GM23338 (cell line): Measurements from ENCODE around the gene ZNF438. TPM values are rescaled to one million over a fixed set of nuclear protein-coding genes. Genes with fewer than 3 reads are reported as not detected.

Experiments
- CREB1 ChIP-seq: fragments of 250-450 bp; sonication (Bioruptor Pico); IDR thresholded peaks from 2 replicates; pipeline ENCODE4 v1.5.0; 2020; ENCODE audit warnings: low read depth, mild to moderate bottlenecking, moderate library complexity
- EZH2 ChIP-seq: fragments of 200-600 bp; sonication (generic); IDR thresholded peaks from one replicate; pipeline ENCODE4 v1.8.0; 2017; ENCODE audit warnings: antibody characterized with exemption, mild to moderate bottlenecking, low read depth; ENCODE audit not compliant: unreplicated experiment
- EZH2phosphoT487 ChIP-seq: fragments of 200-600 bp; sonication (generic); IDR thresholded peaks from one replicate; pipeline ENCODE4 v1.8.1; 2018; ENCODE audit warnings: antibody characterized with exemption; ENCODE audit not compliant: unreplicated experiment
- JUNB ChIP-seq: IDR thresholded peaks from one replicate; pipeline ENCODE4 v1.6.1; 2016; ENCODE audit warnings: antibody characterized with exemption; ENCODE audit not compliant: unreplicated experiment
- STAT1 ChIP-seq: IDR thresholded peaks from one replicate; pipeline ENCODE4 v1.6.1; 2016; ENCODE audit warnings: antibody characterized with exemption; ENCODE audit not compliant: unreplicated experiment
- ZNF114 ChIP-seq: fragments of 250-450 bp; sonication (Bioruptor Pico); IDR thresholded peaks from 2 replicates; pipeline ENCODE4 v1.5.0; 2020; ENCODE audit warnings: mild to moderate bottlenecking, moderate library complexity
- ZNF331 ChIP-seq: fragments of 250-450 bp; sonication (Bioruptor Pico); IDR thresholded peaks from 2 replicates; pipeline ENCODE4 v1.5.0; 2020; ENCODE audit warnings: low read depth, mild to moderate bottlenecking, moderate library complexity
- polyA plus RNA-seq: library from polyadenylated mRNA; unstranded; fragments of >200 nt; fragmentation: Nextera tagmentation; extraction: Ambion mirVana; gene quantifications from 2 replicates; pipeline ENCODE4 v1.2.1, GENCODE V29; 2016
- total RNA-seq: library from RNA; depleted of rRNA; stranded (reverse); fragments of >200 nt; shearing (Covaris generic); gene quantifications from 2 replicates; pipeline ENCODE4 v1.2.3, GENCODE V29; 2014
- TF ChIP-seq, protein P1 (sequence below): fragments of 250-450 bp; sonication (Bioruptor Pico); IDR thresholded peaks from 2 replicates; pipeline ENCODE4 v1.5.0; 2020; ENCODE audit warnings: mild to moderate bottlenecking, moderate library complexity
- TF ChIP-seq, protein P2 (sequence below): IDR thresholded peaks from 2 replicates; pipeline ENCODE4 v1.6.1; 2016; ENCODE audit warnings: antibody characterized with exemption
- TF ChIP-seq, protein P3 (sequence below), 2 experiments: fragments of 200-600 bp in 1 of 2; sonication (generic) in 1 of 2; conservative IDR thresholded peaks; 2 replicates each; pipeline versions ENCODE4 v1.5.1 to v1.6.1; 2016 to 2017; ENCODE audit warnings: antibody characterized with exemption in 2 of 2, low read depth in 2 of 2, mild to moderate bottlenecking in 2 of 2, moderate library complexity in 1 of 2

The ZNF438 gene
- total and polyA plus RNA-seq, 2 experiments from 2014 or later, result 0.91 to 0.94 TPM

DNA sequence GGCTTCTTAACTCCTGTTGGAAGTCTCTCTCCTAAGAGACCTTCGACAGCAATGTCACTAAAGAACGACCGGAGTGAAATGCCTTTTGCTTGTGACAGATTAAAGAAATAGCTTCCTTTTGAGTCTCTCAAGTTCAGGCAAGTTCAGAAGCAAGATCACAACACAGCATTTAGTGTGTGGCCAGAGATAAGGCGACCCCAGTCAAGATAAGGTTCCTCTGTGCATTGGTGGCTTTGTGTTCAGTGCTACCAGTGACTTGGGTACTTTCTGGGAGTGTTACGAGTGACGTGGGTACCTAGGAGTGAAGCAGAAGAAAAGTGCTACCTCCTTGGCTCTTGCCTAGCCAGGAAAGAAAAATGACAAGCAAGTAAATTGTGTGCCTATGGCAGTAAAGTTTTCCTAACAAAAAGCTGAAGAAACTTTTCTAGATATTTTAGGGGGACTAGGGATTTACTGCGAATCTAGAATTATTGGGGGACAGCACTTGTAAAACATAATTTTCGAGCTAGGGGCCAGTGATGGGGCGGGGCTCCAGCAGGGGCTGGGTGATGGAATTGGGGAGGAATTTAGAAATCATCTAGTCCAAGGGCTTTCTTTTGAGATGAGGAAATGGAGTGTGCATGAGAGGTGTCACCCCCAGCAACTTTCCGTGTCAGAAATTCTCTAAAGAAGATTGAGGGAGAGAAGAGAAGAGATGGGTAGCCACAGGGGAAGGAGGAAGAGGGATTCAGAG is 210.2 kb downstream of the ZNF438 start (continued):
- TF ChIP-seq, protein P1, sequence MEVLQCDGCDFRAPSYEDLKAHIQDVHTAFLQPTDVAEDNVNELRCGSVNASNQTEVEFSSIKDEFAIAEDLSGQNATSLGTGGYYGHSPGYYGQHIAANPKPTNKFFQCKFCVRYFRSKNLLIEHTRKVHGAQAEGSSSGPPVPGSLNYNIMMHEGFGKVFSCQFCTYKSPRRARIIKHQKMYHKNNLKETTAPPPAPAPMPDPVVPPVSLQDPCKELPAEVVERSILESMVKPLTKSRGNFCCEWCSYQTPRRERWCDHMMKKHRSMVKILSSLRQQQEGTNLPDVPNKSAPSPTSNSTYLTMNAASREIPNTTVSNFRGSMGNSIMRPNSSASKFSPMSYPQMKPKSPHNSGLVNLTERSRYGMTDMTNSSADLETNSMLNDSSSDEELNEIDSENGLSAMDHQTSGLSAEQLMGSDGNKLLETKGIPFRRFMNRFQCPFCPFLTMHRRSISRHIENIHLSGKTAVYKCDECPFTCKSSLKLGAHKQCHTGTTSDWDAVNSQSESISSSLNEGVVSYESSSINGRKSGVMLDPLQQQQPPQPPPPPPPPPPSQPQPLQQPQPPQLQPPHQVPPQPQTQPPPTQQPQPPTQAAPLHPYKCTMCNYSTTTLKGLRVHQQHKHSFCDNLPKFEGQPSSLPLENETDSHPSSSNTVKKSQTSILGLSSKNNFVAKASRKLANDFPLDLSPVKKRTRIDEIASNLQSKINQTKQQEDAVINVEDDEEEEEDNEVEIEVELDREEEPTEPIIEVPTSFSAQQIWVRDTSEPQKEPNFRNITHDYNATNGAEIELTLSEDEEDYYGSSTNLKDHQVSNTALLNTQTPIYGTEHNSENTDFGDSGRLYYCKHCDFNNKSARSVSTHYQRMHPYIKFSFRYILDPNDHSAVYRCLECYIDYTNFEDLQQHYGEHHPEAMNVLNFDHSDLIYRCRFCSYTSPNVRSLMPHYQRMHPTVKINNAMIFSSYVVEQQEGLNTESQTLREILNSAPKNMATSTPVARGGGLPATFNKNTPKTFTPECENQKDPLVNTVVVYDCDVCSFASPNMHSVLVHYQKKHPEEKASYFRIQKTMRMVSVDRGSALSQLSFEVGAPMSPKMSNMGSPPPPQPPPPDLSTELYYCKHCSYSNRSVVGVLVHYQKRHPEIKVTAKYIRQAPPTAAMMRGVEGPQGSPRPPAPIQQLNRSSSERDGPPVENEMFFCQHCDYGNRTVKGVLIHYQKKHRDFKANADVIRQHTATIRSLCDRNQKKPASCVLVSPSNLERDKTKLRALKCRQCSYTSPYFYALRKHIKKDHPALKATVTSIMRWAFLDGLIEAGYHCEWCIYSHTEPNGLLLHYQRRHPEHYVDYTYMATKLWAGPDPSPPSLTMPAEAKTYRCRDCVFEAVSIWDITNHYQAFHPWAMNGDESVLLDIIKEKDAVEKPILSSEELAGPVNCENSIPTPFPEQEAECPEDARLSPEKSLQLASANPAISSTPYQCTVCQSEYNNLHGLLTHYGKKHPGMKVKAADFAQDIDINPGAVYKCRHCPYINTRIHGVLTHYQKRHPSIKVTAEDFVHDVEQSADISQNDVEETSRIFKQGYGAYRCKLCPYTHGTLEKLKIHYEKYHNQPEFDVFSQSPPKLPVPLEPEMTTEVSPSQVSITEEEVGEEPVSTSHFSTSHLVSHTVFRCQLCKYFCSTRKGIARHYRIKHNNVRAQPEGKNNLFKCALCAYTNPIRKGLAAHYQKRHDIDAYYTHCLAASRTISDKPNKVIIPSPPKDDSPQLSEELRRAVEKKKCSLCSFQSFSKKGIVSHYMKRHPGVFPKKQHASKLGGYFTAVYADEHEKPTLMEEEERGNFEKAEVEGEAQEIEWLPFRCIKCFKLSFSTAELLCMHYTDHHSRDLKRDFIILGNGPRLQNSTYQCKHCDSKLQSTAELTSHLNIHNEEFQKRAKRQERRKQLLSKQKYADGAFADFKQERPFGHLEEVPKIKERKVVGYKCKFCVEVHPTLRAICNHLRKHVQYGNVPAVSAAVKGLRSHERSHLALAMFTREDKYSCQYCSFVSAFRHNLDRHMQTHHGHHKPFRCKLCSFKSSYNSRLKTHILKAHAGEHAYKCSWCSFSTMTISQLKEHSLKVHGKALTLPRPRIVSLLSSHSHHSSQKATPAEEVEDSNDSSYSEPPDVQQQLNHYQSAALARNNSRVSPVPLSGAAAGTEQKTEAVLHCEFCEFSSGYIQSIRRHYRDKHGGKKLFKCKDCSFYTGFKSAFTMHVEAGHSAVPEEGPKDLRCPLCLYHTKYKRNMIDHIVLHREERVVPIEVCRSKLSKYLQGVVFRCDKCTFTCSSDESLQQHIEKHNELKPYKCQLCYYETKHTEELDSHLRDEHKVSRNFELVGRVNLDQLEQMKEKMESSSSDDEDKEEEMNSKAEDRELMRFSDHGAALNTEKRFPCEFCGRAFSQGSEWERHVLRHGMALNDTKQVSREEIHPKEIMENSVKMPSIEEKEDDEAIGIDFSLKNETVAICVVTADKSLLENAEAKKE (CRISPR knock-in tag), result no peak
- TF ChIP-seq ZNF114 (no peak), ZNF331 (CRISPR knock-in tag) (no peak), JUNB (no peak), CREB1 (CRISPR knock-in tag) (no peak), EZH2 (no peak), STAT1 (no peak), EZH2phosphoT487 (no peak)
- TF ChIP-seq, protein P2, sequence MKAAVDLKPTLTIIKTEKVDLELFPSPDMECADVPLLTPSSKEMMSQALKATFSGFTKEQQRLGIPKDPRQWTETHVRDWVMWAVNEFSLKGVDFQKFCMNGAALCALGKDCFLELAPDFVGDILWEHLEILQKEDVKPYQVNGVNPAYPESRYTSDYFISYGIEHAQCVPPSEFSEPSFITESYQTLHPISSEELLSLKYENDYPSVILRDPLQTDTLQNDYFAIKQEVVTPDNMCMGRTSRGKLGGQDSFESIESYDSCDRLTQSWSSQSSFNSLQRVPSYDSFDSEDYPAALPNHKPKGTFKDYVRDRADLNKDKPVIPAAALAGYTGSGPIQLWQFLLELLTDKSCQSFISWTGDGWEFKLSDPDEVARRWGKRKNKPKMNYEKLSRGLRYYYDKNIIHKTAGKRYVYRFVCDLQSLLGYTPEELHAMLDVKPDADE, result no peak
- TF ChIP-seq, protein P3, sequence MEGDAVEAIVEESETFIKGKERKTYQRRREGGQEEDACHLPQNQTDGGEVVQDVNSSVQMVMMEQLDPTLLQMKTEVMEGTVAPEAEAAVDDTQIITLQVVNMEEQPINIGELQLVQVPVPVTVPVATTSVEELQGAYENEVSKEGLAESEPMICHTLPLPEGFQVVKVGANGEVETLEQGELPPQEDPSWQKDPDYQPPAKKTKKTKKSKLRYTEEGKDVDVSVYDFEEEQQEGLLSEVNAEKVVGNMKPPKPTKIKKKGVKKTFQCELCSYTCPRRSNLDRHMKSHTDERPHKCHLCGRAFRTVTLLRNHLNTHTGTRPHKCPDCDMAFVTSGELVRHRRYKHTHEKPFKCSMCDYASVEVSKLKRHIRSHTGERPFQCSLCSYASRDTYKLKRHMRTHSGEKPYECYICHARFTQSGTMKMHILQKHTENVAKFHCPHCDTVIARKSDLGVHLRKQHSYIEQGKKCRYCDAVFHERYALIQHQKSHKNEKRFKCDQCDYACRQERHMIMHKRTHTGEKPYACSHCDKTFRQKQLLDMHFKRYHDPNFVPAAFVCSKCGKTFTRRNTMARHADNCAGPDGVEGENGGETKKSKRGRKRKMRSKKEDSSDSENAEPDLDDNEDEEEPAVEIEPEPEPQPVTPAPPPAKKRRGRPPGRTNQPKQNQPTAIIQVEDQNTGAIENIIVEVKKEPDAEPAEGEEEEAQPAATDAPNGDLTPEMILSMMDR (conservative IDR thresholded peaks at IDR 0.05; ENCODE audit: low read depth in 2 of 2), result no peak
